T-helper 1 cell treated with Interleukin-12 subunit alpha and Interleukin-12 subunit beta and Interleukin-4 antibody, amounts not matched to agents 30 μg/mL and 1 μg/mL, for 36 hours (primary cell): Measurements from ENCODE around the gene MMP23B.

Source experiments
- H3K27ac Mint-ChIP-seq: one replicate; pipeline ENCODE4 v1.8.0; 2021; ENCODE audit warnings: mild to moderate bottlenecking, mixed read lengths
- H3K27me3 Mint-ChIP-seq: one replicate; pipeline ENCODE4 v1.8.0; 2021; ENCODE audit warnings: low read depth, mixed read lengths
- H3K36me3 Mint-ChIP-seq: one replicate; pipeline ENCODE4 v1.8.0; 2021; ENCODE audit warnings: low read depth, mixed read lengths
- H3K4me1 Mint-ChIP-seq: one replicate; pipeline ENCODE4 v1.8.0; 2021; ENCODE audit warnings: low read depth, mixed read lengths
- H3K4me3 Mint-ChIP-seq: one replicate; pipeline ENCODE4 v1.8.0; 2021; ENCODE audit warnings: mild to moderate bottlenecking, moderate library complexity, mixed read lengths
- H3K9me3 Mint-ChIP-seq: one replicate; pipeline ENCODE4 v1.8.0; 2021; ENCODE audit warnings: mixed read lengths

The MMP23B gene

GRCh38 chr1:1622010-1622787, 9.8 kb upstream of the MMP23B start:
- Mint-ChIP-seq H3K36me3 (peaks cover 3% of the 10 kb centered on the region), H3K9me3 (no peaks in the 10 kb centered on the region), H3K27me3 (no peaks in the 10 kb centered on the region), H3K27ac (no peak overlapping the region), H3K4me1 (peaks cover 2% of the 10 kb centered on the region), H3K4me3 (no peak overlapping the region)

GRCh38 chr1:1622788-1623094, 9.2 kb upstream of the MMP23B start:
- no peak overlapping the region for H3K4me3 Mint-ChIP-seq
- no peak overlapping the region for H3K27ac Mint-ChIP-seq

GRCh38 chr1:1623181-1623630, 8.8 kb upstream of the MMP23B start:
- no peaks in the 10 kb centered on the region for H3K27me3 Mint-ChIP-seq
- H3K4me3 Mint-ChIP-seq: no peak overlapping the region
- H3K27ac Mint-ChIP-seq: no peak overlapping the region
- no peaks in the 10 kb centered on the region for H3K9me3 Mint-ChIP-seq
- no peaks in the 10 kb centered on the region for H3K4me1 Mint-ChIP-seq
- no peaks in the 10 kb centered on the region for H3K36me3 Mint-ChIP-seq

More at GRCh38 chr1:1622788-1623094, 9.2 kb upstream of the MMP23B start:
- Mint-ChIP-seq H3K9me3 (no peaks in the 10 kb centered on the region), H3K36me3 (peaks cover under 1% of the 10 kb centered on the region), H3K4me1 (peaks cover under 1% of the 10 kb centered on the region), H3K27me3 (no peaks in the 10 kb centered on the region)

GRCh38 chr1:1623631-1624442, 8.1 kb upstream of the MMP23B start:
- no peak overlapping the region for H3K4me3 Mint-ChIP-seq
- H3K9me3 Mint-ChIP-seq: no peaks in the 10 kb centered on the region
- no peaks in the 10 kb centered on the region for H3K36me3 Mint-ChIP-seq
- H3K4me1 Mint-ChIP-seq: no peaks in the 10 kb centered on the region
- no peaks in the 10 kb centered on the region for H3K27me3 Mint-ChIP-seq
- H3K27ac Mint-ChIP-seq: no peak overlapping the region

- no peaks in the 10 kb centered on the region for H3K36me3 Mint-ChIP-seq
- H3K27ac Mint-ChIP-seq: no peak overlapping the region
- H3K27me3 Mint-ChIP-seq: no peaks in the 10 kb centered on the region
- no peak overlapping the region for H3K4me3 Mint-ChIP-seq
- H3K9me3 Mint-ChIP-seq: no peaks in the 10 kb centered on the region
- H3K4me1 Mint-ChIP-seq: no peaks in the 10 kb centered on the region
These were observed 7.2 kb upstream of the MMP23B start for GRCh38 chr1:1624443-1625403.

- peaks cover 3% of the 10 kb centered on the region for H3K27me3 Mint-ChIP-seq
- no peak overlapping the region for H3K27ac Mint-ChIP-seq
- no peak overlapping the region for H3K4me3 Mint-ChIP-seq
These were observed 6.6 kb upstream of the MMP23B start for GRCh38 chr1:1625404-1625775.

GRCh38 chr1:1625824-1626206, 6.2 kb upstream of the MMP23B start:
- peaks cover 2% of the 10 kb centered on the region for H3K36me3 Mint-ChIP-seq
- H3K27me3 Mint-ChIP-seq: peaks cover 4% of the 10 kb centered on the region
- no peak overlapping the region for H3K27ac Mint-ChIP-seq
- peaks cover 2% of the 10 kb centered on the region for H3K4me1 Mint-ChIP-seq
- H3K9me3 Mint-ChIP-seq: no peaks in the 10 kb centered on the region
- no peak overlapping the region for H3K4me3 Mint-ChIP-seq

More at GRCh38 chr1:1625404-1625775, 6.6 kb upstream of the MMP23B start:
- H3K4me1 Mint-ChIP-seq: peaks cover 2% of the 10 kb centered on the region
- H3K36me3 Mint-ChIP-seq: peaks cover 2% of the 10 kb centered on the region
- H3K9me3 Mint-ChIP-seq: no peaks in the 10 kb centered on the region

- Mint-ChIP-seq H3K27ac (no peak overlapping the region), H3K27me3 (peaks cover 5% of the 10 kb centered on the region), H3K4me1 (peaks cover 2% of the 10 kb centered on the region), H3K36me3 (peaks cover 2% of the 10 kb centered on the region), H3K4me3 (no peak overlapping the region), H3K9me3 (no peaks in the 10 kb centered on the region)
These were observed 5.5 kb upstream of the MMP23B start for GRCh38 chr1:1626207-1627141.

GRCh38 chr1:1627261-1627828, 4.6 kb upstream of the MMP23B start:
- no peak overlapping the region for H3K4me3 Mint-ChIP-seq
- H3K27me3 Mint-ChIP-seq: peaks cover 8% of the 10 kb centered on the region
- peaks cover 2% of the 10 kb centered on the region for H3K36me3 Mint-ChIP-seq
- peaks cover 2% of the 10 kb centered on the region for H3K4me1 Mint-ChIP-seq
- no peaks in the 10 kb centered on the region for H3K9me3 Mint-ChIP-seq
- no peak overlapping the region for H3K27ac Mint-ChIP-seq

- Mint-ChIP-seq H3K27me3 (peaks cover 8% of the 10 kb centered on the region), H3K36me3 (peaks cover 2% of the 10 kb centered on the region), H3K4me1 (peaks cover 2% of the 10 kb centered on the region), H3K27ac (no peak overlapping the region), H3K9me3 (no peaks in the 10 kb centered on the region), H3K4me3 (no peak overlapping the region)
These were observed 3.9 kb upstream of the MMP23B start for GRCh38 chr1:1627829-1628753.

- no peaks in the 10 kb centered on the region for H3K9me3 Mint-ChIP-seq
- peaks cover 2% of the 10 kb centered on the region for H3K36me3 Mint-ChIP-seq
- peaks cover 2% of the 10 kb centered on the region for H3K4me1 Mint-ChIP-seq
- no peak overlapping the region for H3K4me3 Mint-ChIP-seq
- H3K27ac Mint-ChIP-seq: no peak overlapping the region
- H3K27me3 Mint-ChIP-seq: peaks cover 8% of the 10 kb centered on the region
These were observed 3.1 kb upstream of the MMP23B start for GRCh38 chr1:1628754-1629429.
